PFSK-1 (cell line): ENCODE results near the gene HDAC2.

ENCODE experiments used
- FOXP2 ChIP-seq: optimal IDR thresholded peaks from 2 replicates; pipeline ENCODE3; 2011; ENCODE audit warnings: borderline replicate concordance, control low read depth, inconsistent platforms; ENCODE audit not compliant: insufficient read depth; ENCODE audit errors: extremely low read length, extremely low read depth
- POLR2AphosphoS5 ChIP-seq: IDR thresholded peaks from 2 replicates; pipeline ENCODE4 v1.6.1; 2012; ENCODE audit warnings: low read depth, mild to moderate bottlenecking, control low read depth, low read length, moderate library complexity
- REST ChIP-seq, 2 experiments: IDR thresholded peaks; 2 replicates each; pipeline versions ENCODE4 v1.6.1 to v1.8.0; 2011 to 2012; ENCODE audit warnings: low read depth in 2 of 2, low read length in 2 of 2, control low read depth in 1 of 2, inconsistent platforms in 1 of 2, mild to moderate bottlenecking in 1 of 2, moderate library complexity in 1 of 2; ENCODE audit not compliant: insufficient read depth in 1 of 2
- SIN3A ChIP-seq: IDR thresholded peaks from 2 replicates; pipeline ENCODE4 v1.6.1; 2012; ENCODE audit warnings: mild to moderate bottlenecking, low read length, moderate library complexity, borderline replicate concordance; ENCODE audit not compliant: insufficient read depth
- TAF1 ChIP-seq: IDR thresholded peaks from 2 replicates; pipeline ENCODE4 v1.6.1; 2012; ENCODE audit warnings: low read length, control low read depth, borderline replicate concordance; ENCODE audit not compliant: insufficient read depth

Gene HDAC2

GRCh38 chr6:113939825-113940224, 31.1 kb downstream of the HDAC2 start:
- TF ChIP-seq SIN3A (no peak), POLR2AphosphoS5 (no peak), FOXP2 (no peak), REST (IDR thresholded peaks at IDR 0.05; ENCODE audit: insufficient read depth in 1 of 2, low read depth in 2 of 2, low read length in 2 of 2) (no peak), TAF1 (no peak)

GRCh38 chr6:113936093-113936934, 34.6 kb downstream of the HDAC2 start:
- TF ChIP-seq POLR2AphosphoS5 (no peak), SIN3A (no peak), REST (IDR thresholded peaks at IDR 0.05; ENCODE audit: insufficient read depth in 1 of 2, low read depth in 2 of 2, low read length in 2 of 2) (no peak), TAF1 (no peak), FOXP2 (no peak)

- TF ChIP-seq SIN3A (no peak), POLR2AphosphoS5 (no peak), REST (IDR thresholded peaks at IDR 0.05; ENCODE audit: insufficient read depth in 1 of 2, low read depth in 2 of 2, low read length in 2 of 2) (no peak), FOXP2 (no peak), TAF1 (no peak)
Observed at GRCh38 chr6:113934101-113934500, 36.8 kb downstream of the HDAC2 start.

GRCh38 chr6:113930183-113930582, 40.8 kb downstream of the HDAC2 start:
- TF ChIP-seq TAF1 (no peak), POLR2AphosphoS5 (no peak), FOXP2 (no peak), REST (IDR thresholded peaks at IDR 0.05; ENCODE audit: insufficient read depth in 1 of 2, low read depth in 2 of 2, low read length in 2 of 2) (no peak), SIN3A (no peak)

- TF ChIP-seq SIN3A (no peak), FOXP2 (no peak), TAF1 (no peak), REST (IDR thresholded peaks at IDR 0.05; ENCODE audit: insufficient read depth in 1 of 2, low read depth in 2 of 2, low read length in 2 of 2) (no peak), POLR2AphosphoS5 (no peak)
Observed at GRCh38 chr6:113927001-113927400, 43.9 kb downstream of the HDAC2 start.
